HEK293 (cell line): ENCODE results near the gene TMEM87B.

Source experiments
- CTCF ChIA-PET: fragments of 350-600 bp; formaldehyde crosslinking; extraction: SDS; loops from one replicate; lab custom pipeline; 2021; ENCODE audit warnings: antibody characterized with exemption; lab: Yijun Ruan, JAX
- POLR2A ChIA-PET: fragments of 300-600 bp; formaldehyde crosslinking; extraction: SDS; loops from one replicate; lab custom pipeline; 2020; ENCODE audit warnings: antibody characterized with exemption, inconsistent platforms; lab: Yijun Ruan, JAX
- H3K27ac ChIP-seq: fragments of 200-500 bp; sonication (Bioruptor generic); 2 replicates; pipeline ENCODE4 v1.5.1; 2014; ENCODE audit warnings: low read depth, low read length, control low read depth, inconsistent platforms; ENCODE audit errors: extremely low read depth
- H3K36me3 ChIP-seq, 2 experiments: fragments of 200-500 bp in 1 of 2; sonication (Bioruptor generic) in 1 of 2; 1 replicate in 1 of 2; 2 replicates in 1 of 2; pipeline ENCODE4 v1.5.1; 2014 to 2017; ENCODE audit warnings: inconsistent platforms in 2 of 2, low read length in 2 of 2; ENCODE audit not compliant: control insufficient read depth in 2 of 2, insufficient read depth in 1 of 2
- H3K4me1 ChIP-seq: fragments of 200-500 bp; sonication (Bioruptor generic); 2 replicates; pipeline ENCODE4 v1.5.1; 2014; ENCODE audit warnings: mild to moderate bottlenecking, low read length, inconsistent platforms; ENCODE audit not compliant: control insufficient read depth, insufficient read depth
- H3K4me3 ChIP-seq: 2 replicates; pipeline ENCODE4 v1.5.1; 2011; ENCODE audit warnings: low read depth, mild to moderate bottlenecking, control low read depth, low read length, moderate library complexity
- H3K9me3 ChIP-seq: fragments of 200-500 bp; sonication (Bioruptor generic); 2 replicates; pipeline ENCODE4 v1.5.1; 2014; ENCODE audit warnings: low read depth, low read length, inconsistent platforms; ENCODE audit not compliant: control insufficient read depth, insufficient read depth
- GLIS1 ChIP-seq: fragments of 450-650 bp; formaldehyde crosslinking; IDR thresholded peaks from 2 replicates; pipeline ENCODE4 v1.5.1; 2016; ENCODE audit warnings: missing biosample characterization, missing genetic modification characterization
- HOXC10 ChIP-seq: sonication (generic); formaldehyde crosslinking; IDR thresholded peaks from 2 replicates; pipeline ENCODE4 v1.8.1; 2023; ENCODE audit warnings: mild to moderate bottlenecking, missing genetic modification reagents
- KLF1 ChIP-seq: fragments of 450-650 bp; formaldehyde crosslinking; IDR thresholded peaks from 2 replicates; pipeline ENCODE4 v1.5.1; 2016; ENCODE audit warnings: missing biosample characterization, missing genetic modification characterization
- OSR2 ChIP-seq: fragments of 450-650 bp; formaldehyde crosslinking; IDR thresholded peaks from 2 replicates; pipeline ENCODE4 v1.5.1; 2016; ENCODE audit warnings: missing biosample characterization, missing genetic modification characterization
- PBX3 ChIP-seq: sonication (generic); formaldehyde crosslinking; IDR thresholded peaks from 2 replicates; pipeline ENCODE4 v1.8.1; 2022; ENCODE audit warnings: mild to moderate bottlenecking, moderate library complexity, missing genetic modification reagents
- PRDM1 ChIP-seq: fragments of 450-650 bp; formaldehyde crosslinking; IDR thresholded peaks from 2 replicates; pipeline ENCODE4; 2016; ENCODE audit warnings: missing biosample characterization, missing genetic modification characterization
- SALL2 ChIP-seq: fragments of 450-650 bp; formaldehyde crosslinking; IDR thresholded peaks from 2 replicates; pipeline ENCODE4 v1.5.0; 2017; ENCODE audit warnings: missing biosample characterization, mild to moderate bottlenecking, missing genetic modification characterization, borderline replicate concordance
- ZBTB48 ChIP-seq: fragments of 450-650 bp; formaldehyde crosslinking; IDR thresholded peaks from 2 replicates; pipeline ENCODE4 v1.5.1; 2016; ENCODE audit warnings: missing biosample characterization, missing genetic modification characterization
- ZEB2 ChIP-seq: fragments of 450-650 bp; formaldehyde crosslinking; IDR thresholded peaks from 2 replicates; pipeline ENCODE4 v1.5.1; 2016; ENCODE audit warnings: missing biosample characterization, missing genetic modification characterization
- ZIC2 ChIP-seq: fragments of 450-650 bp; formaldehyde crosslinking; IDR thresholded peaks from 2 replicates; pipeline ENCODE4 v1.5.1; 2016; ENCODE audit warnings: missing biosample characterization, missing genetic modification characterization
- ZNF112 ChIP-seq: fragments of 450-650 bp; formaldehyde crosslinking; IDR thresholded peaks from 2 replicates; pipeline ENCODE4 v1.5.0; 2017; ENCODE audit warnings: missing biosample characterization, missing genetic modification characterization
- ZNF155 ChIP-seq: fragments of 450-650 bp; formaldehyde crosslinking; IDR thresholded peaks from 2 replicates; pipeline ENCODE4 v1.5.1; 2016; ENCODE audit warnings: missing biosample characterization, missing genetic modification characterization
- ZNF184 ChIP-seq: fragments of 450-650 bp; IDR thresholded peaks from 2 replicates; pipeline ENCODE4 v1.5.1; 2018; ENCODE audit warnings: missing biosample characterization, mild to moderate bottlenecking, missing genetic modification characterization
- ZNF2 ChIP-seq: fragments of 450-650 bp; formaldehyde crosslinking; IDR thresholded peaks from 2 replicates; pipeline ENCODE4 v1.5.1; 2016; ENCODE audit warnings: missing biosample characterization, missing genetic modification characterization
- ZNF266 ChIP-seq: fragments of 450-650 bp; formaldehyde crosslinking; IDR thresholded peaks from 2 replicates; pipeline ENCODE4 v1.5.1; 2016; ENCODE audit warnings: missing biosample characterization, missing genetic modification characterization, low read depth
- ZNF350 ChIP-seq: fragments of 450-650 bp; formaldehyde crosslinking; IDR thresholded peaks from 2 replicates; pipeline ENCODE4 v1.5.0; 2017; ENCODE audit warnings: missing biosample characterization, mild to moderate bottlenecking, missing genetic modification characterization
- ZNF354C ChIP-seq: fragments of 450-650 bp; formaldehyde crosslinking; IDR thresholded peaks from 2 replicates; pipeline ENCODE4 v1.5.1; 2016; ENCODE audit warnings: missing biosample characterization, missing genetic modification characterization, low read depth, borderline replicate concordance
- ZNF366 ChIP-seq: fragments of 450-650 bp; formaldehyde crosslinking; conservative IDR thresholded peaks from 2 replicates; pipeline ENCODE4 v1.5.1; 2016; ENCODE audit warnings: missing biosample characterization, missing genetic modification characterization
- ZNF449 ChIP-seq: fragments of 450-650 bp; formaldehyde crosslinking; IDR thresholded peaks from 2 replicates; pipeline ENCODE4 v1.5.1; 2017; ENCODE audit warnings: missing biosample characterization, mild to moderate bottlenecking, missing genetic modification characterization, moderate library complexity
- ZNF571 ChIP-seq: fragments of 450-650 bp; formaldehyde crosslinking; IDR thresholded peaks from 2 replicates; pipeline ENCODE4 v1.5.0; 2017; ENCODE audit warnings: missing biosample characterization, missing genetic modification characterization
- ZNF596 ChIP-seq: fragments of 450-650 bp; IDR thresholded peaks from 2 replicates; pipeline ENCODE4 v1.5.0; 2018; ENCODE audit warnings: missing biosample characterization, mild to moderate bottlenecking, missing genetic modification characterization, moderate library complexity
- ZNF610 ChIP-seq: fragments of 450-650 bp; formaldehyde crosslinking; IDR thresholded peaks from 2 replicates; pipeline ENCODE4 v1.5.1; 2016; ENCODE audit warnings: missing biosample characterization, missing genetic modification characterization, borderline replicate concordance
- ZNF624 ChIP-seq: fragments of 450-650 bp; formaldehyde crosslinking; IDR thresholded peaks from 2 replicates; pipeline ENCODE4 v1.5.1; 2017; ENCODE audit warnings: missing biosample characterization, missing genetic modification characterization
- ZNF645 ChIP-seq: fragments of 450-650 bp; formaldehyde crosslinking; IDR thresholded peaks from 2 replicates; pipeline ENCODE4; 2016; ENCODE audit warnings: missing biosample characterization, missing genetic modification characterization
- ZNF670 ChIP-seq: fragments of 450-650 bp; formaldehyde crosslinking; IDR thresholded peaks from 2 replicates; pipeline ENCODE4 v1.5.1; 2016; ENCODE audit warnings: missing biosample characterization, missing genetic modification characterization, low read depth
- ZNF692 ChIP-seq: fragments of 450-650 bp; formaldehyde crosslinking; IDR thresholded peaks from 2 replicates; pipeline ENCODE4 v1.5.1; 2016; ENCODE audit warnings: missing biosample characterization, missing genetic modification characterization
- ZNF768 ChIP-seq: fragments of 450-650 bp; formaldehyde crosslinking; IDR thresholded peaks from 2 replicates; pipeline ENCODE4 v1.5.1; 2018; ENCODE audit warnings: missing biosample characterization, mild to moderate bottlenecking, missing genetic modification characterization
- ZNF791 ChIP-seq: fragments of 450-650 bp; formaldehyde crosslinking; IDR thresholded peaks from 2 replicates; pipeline ENCODE4 v1.5.1; 2016; ENCODE audit warnings: missing biosample characterization, missing genetic modification characterization
- ZNF843 ChIP-seq: fragments of 450-650 bp; formaldehyde crosslinking; IDR thresholded peaks from 2 replicates; pipeline ENCODE4 v1.5.1; 2016; ENCODE audit warnings: missing biosample characterization, missing genetic modification characterization
- ZSCAN23 ChIP-seq: fragments of 450-650 bp; formaldehyde crosslinking; IDR thresholded peaks from 2 replicates; pipeline ENCODE4 v1.5.1; 2016; ENCODE audit warnings: missing biosample characterization, missing genetic modification characterization

TMEM87B gene

GRCh38 chr2:112161431-112162145 is 106.5 kb downstream of the TMEM87B start:
- POLR2A ChIA-PET = no interaction called here
- no peak for TF ChIP-seq ZNF571 (tag by site-specific recombination)
- no peak for TF ChIP-seq ZNF2
- TF ChIP-seq ZNF791 (tag by site-specific recombination) = no peak
- no peak for TF ChIP-seq ZBTB48 (tag by site-specific recombination)
- no peaks in the 10 kb centered on the region for H3K36me3 ChIP-seq
- H3K27ac ChIP-seq = no peak overlapping the region
- no peaks in the 10 kb centered on the region for H3K9me3 ChIP-seq
- CTCF ChIA-PET = no interaction called here
- H3K4me1 ChIP-seq = no peaks in the 10 kb centered on the region
- H3K4me3 ChIP-seq = no peak overlapping the region

- Histone ChIP-seq H3K27ac (no peak overlapping the region), H3K9me3 (no peaks in the 10 kb centered on the region), H3K4me1 (no peaks in the 10 kb centered on the region), H3K4me3 (no peak overlapping the region), H3K36me3 (no peaks in the 10 kb centered on the region)
- TF ChIP-seq ZSCAN23 (tag by site-specific recombination) = no peak
- no peak for TF ChIP-seq ZNF366
- no peak for TF ChIP-seq ZNF610 (tag by site-specific recombination)
- TF ChIP-seq ZNF184 (tag by site-specific recombination) = no peak
- no peak for TF ChIP-seq HOXC10 (CRISPR knock-in tag)
- no peak for TF ChIP-seq ZNF596 (tag by site-specific recombination)
- TF ChIP-seq ZNF155 = no peak
- no peak for TF ChIP-seq ZNF354C (tag by site-specific recombination)
- no peak for TF ChIP-seq ZNF692 (tag by site-specific recombination)
- no peak for TF ChIP-seq ZNF112 (tag by site-specific recombination)
- no peak for TF ChIP-seq KLF1 (tag by site-specific recombination)
- no peak for TF ChIP-seq ZEB2
- POLR2A ChIA-PET = no interaction called here
- CTCF ChIA-PET = interaction anchor here (0.6 kb wide), 1 partner anchor 261 kb away, joined by 3 read pairs; no protein-coding TSS in a partner anchor
Observed at GRCh38 chr2:112162341-112162740, 107.3 kb downstream of the TMEM87B start.

GRCh38 chr2:112162956-112163355 is 107.9 kb downstream of the TMEM87B start:
- H3K36me3 ChIP-seq = no peaks in the 10 kb centered on the region
- ChIA-PET POLR2A (no interaction called here), CTCF (interaction anchor here (0.6 kb wide), 1 partner anchor 261 kb away, joined by 3 read pairs; no protein-coding TSS in a partner anchor)
- no peaks in the 10 kb centered on the region for H3K4me1 ChIP-seq
- no peak overlapping the region for H3K4me3 ChIP-seq
- H3K9me3 ChIP-seq = no peaks in the 10 kb centered on the region
- no peak overlapping the region for H3K27ac ChIP-seq
- TF ChIP-seq ZNF350 (tag by site-specific recombination) (no peak), ZNF645 (tag by site-specific recombination) (no peak), ZNF266 (no peak), ZNF449 (no peak), ZIC2 (tag by site-specific recombination) (no peak), OSR2 (tag by site-specific recombination) (no peak), ZNF624 (no peak), ZNF670 (no peak), ZNF843 (tag by site-specific recombination) (no peak), PBX3 (CRISPR knock-in tag) (no peak), ZNF791 (tag by site-specific recombination) (no peak), SALL2 (no peak), PRDM1 (tag by site-specific recombination) (no peak), GLIS1 (tag by site-specific recombination) (no peak), ZNF768 (tag by site-specific recombination) (no peak)
